Cardiac muscle cell (in vitro differentiated cells and primary cell): ENCODE measurements around the gene NEU4. TPM values are rescaled to one million over a fixed set of nuclear protein-coding genes. Genes with fewer than 3 reads are reported as not detected.
"Not testable (repeated sequence)": the region's sequence is repeated elsewhere in the genome, so short reads cannot be mapped to it uniquely, and the experiment has no call there.

Experiments
- DNase-seq, 2 donors: peaks; one replicate each; pipeline versions ENCODE4 v3.0.0 to v3.0.0-alpha.2; 2010 to 2017; ENCODE audit warnings: low read depth in 1 of 2, low spot score in 1 of 2
- H3K27ac ChIP-seq: fragments of 200-600 bp; sonication (generic); 2 replicates; pipeline ENCODE4 v1.5.1; 2016
- H3K27me3 ChIP-seq: fragments of 200-600 bp; sonication (generic); 2 replicates; pipeline ENCODE4 v1.6.0; 2016; ENCODE audit warnings: control low read depth
- H3K36me3 ChIP-seq: fragments of 200-600 bp; sonication (generic); 2 replicates; pipeline ENCODE4 v1.5.1; 2016; ENCODE audit warnings: control low read depth
- H3K4me1 ChIP-seq: fragments of 200-600 bp; sonication (generic); 2 replicates; pipeline ENCODE4 v1.8.1; 2017; ENCODE audit warnings: low read depth, mild to moderate bottlenecking, mixed run types
- H3K4me3 ChIP-seq: fragments of 200-600 bp; sonication (generic); 2 replicates; pipeline ENCODE4 v1.5.1; 2016; ENCODE audit warnings: mild to moderate bottlenecking
- H3K9me3 ChIP-seq: fragments of 200-600 bp; sonication (generic); 2 replicates; pipeline ENCODE4 v1.5.1; 2017; ENCODE audit warnings: low read depth, mild to moderate bottlenecking, control low read depth
- CTCF ChIP-seq: IDR thresholded peaks from 2 replicates; pipeline ENCODE4 v1.5.1; 2012; ENCODE audit warnings: low read depth, mild to moderate bottlenecking, low read length
- polyA plus RNA-seq: library from polyadenylated mRNA; unstranded; fragments of >200 nt; fragmentation: Nextera tagmentation; extraction: Ambion mirVana; gene quantifications from 2 replicates; pipeline ENCODE4 v1.2.1, GENCODE V29; 2016
- total RNA-seq: library from RNA; depleted of rRNA; stranded (reverse); fragments of >200 nt; gene quantifications from 2 replicates; pipeline ENCODE4 v1.2.3, GENCODE V29; 2016

NEU4 gene
- total and polyA plus RNA-seq, 2 experiments from 2014 or later: 0.13 to 1.8 TPM

- Histone ChIP-seq H3K4me3 (no peak overlapping the region), H3K36me3 (no peaks in the 10 kb centered on the region), H3K9me3 (no peaks in the 10 kb centered on the region), H3K27ac (no peak overlapping the region), H3K4me1 (no peaks in the 10 kb centered on the region), H3K27me3 (no peaks in the 10 kb centered on the region)
- TF ChIP-seq CTCF: no peak
- no peak for DNase-seq
Measured at GRCh38 chr2:241815477-241816430, 6.8 kb downstream of the NEU4 start.

GRCh38 chr2:241816431-241817121 lies 7.6 kb downstream of the NEU4 start:
- no peaks in the 10 kb centered on the region for H3K27me3 ChIP-seq
- H3K27ac ChIP-seq: no peak overlapping the region
- no peaks in the 10 kb centered on the region for H3K9me3 ChIP-seq
- no peaks in the 10 kb centered on the region for H3K4me1 ChIP-seq
- H3K4me3 ChIP-seq: no peak overlapping the region
- no peak for TF ChIP-seq CTCF
- DNase-seq: no peak
- no peaks in the 10 kb centered on the region for H3K36me3 ChIP-seq

GRCh38 chr2:241817126-241817820 lies 8.3 kb downstream of the NEU4 start:
- H3K4me1 ChIP-seq: no peaks in the 10 kb centered on the region
- DNase-seq: no peak
- H3K27me3 ChIP-seq: no peaks in the 10 kb centered on the region
- no peak for TF ChIP-seq CTCF
- H3K9me3 ChIP-seq: no peaks in the 10 kb centered on the region
- H3K4me3 ChIP-seq: no peak overlapping the region
- no peaks in the 10 kb centered on the region for H3K36me3 ChIP-seq
- H3K27ac ChIP-seq: no peak overlapping the region

- H3K27me3 ChIP-seq, DNase-seq, H3K4me3 ChIP-seq, H3K36me3 ChIP-seq, H3K4me1 ChIP-seq, H3K27ac ChIP-seq, H3K9me3 ChIP-seq: not testable (repeated sequence)
Measured at GRCh38 chr2:241817821-241818215, 8.8 kb downstream of the NEU4 start.

GRCh38 chr2:241818229-241818942 lies 9.4 kb downstream of the NEU4 start:
- H3K4me1 ChIP-seq: no peaks in the 10 kb centered on the region
- H3K36me3 ChIP-seq: no peaks in the 10 kb centered on the region
- TF ChIP-seq CTCF: no peak
- no peak for DNase-seq
- H3K4me3 ChIP-seq: no peak overlapping the region
- H3K9me3 ChIP-seq: no peaks in the 10 kb centered on the region
- H3K27ac ChIP-seq: no peak overlapping the region
- H3K27me3 ChIP-seq: no peaks in the 10 kb centered on the region
